Measurements from ENCODE around the gene RAB7A.

DNA sequence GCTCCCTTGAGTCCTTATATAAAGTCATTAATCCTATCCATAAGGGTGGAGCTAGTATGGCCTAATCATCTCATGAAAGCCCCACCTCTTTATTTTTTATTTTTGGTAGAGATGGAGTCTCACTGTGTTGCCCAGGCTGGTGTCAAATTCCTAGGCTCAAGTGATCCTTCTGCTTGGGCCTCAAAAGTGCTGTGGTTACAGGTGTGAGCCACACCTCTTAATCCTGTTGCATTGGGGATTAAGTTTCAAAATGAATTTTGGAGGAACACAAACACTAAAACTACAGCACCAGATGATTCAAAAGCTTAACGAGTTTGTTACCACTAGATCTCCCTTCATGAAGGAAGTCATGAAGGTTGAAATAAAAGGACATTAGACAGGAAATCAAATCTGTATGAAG lies 27.7 kb downstream of the RAB7A start:
- TF ChIP-seq, protein P1, sequence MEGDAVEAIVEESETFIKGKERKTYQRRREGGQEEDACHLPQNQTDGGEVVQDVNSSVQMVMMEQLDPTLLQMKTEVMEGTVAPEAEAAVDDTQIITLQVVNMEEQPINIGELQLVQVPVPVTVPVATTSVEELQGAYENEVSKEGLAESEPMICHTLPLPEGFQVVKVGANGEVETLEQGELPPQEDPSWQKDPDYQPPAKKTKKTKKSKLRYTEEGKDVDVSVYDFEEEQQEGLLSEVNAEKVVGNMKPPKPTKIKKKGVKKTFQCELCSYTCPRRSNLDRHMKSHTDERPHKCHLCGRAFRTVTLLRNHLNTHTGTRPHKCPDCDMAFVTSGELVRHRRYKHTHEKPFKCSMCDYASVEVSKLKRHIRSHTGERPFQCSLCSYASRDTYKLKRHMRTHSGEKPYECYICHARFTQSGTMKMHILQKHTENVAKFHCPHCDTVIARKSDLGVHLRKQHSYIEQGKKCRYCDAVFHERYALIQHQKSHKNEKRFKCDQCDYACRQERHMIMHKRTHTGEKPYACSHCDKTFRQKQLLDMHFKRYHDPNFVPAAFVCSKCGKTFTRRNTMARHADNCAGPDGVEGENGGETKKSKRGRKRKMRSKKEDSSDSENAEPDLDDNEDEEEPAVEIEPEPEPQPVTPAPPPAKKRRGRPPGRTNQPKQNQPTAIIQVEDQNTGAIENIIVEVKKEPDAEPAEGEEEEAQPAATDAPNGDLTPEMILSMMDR (IDR thresholded peaks at IDR 0.05) = no peak
- TF ChIP-seq POLR2A (IDR thresholded peaks at IDR 0.05) = no peak
